ENCODE results near the gene KRTAP4-2.
"Not testable (repeated sequence)": the region's sequence is repeated elsewhere in the genome, so short reads cannot be mapped to it uniquely, and the experiment has no call there.

Gene KRTAP4-2

GRCh38 chr17:41160648-41161047 is 17.4 kb downstream of the KRTAP4-2 start, which contains the start of gene KRTAP4-4:
KRTAP4-4 (minus strand) TSS chr17:41160748; CDS start chr17:41160691, 57 bp downstream.
- DNase-seq: no peak

- DNase-seq: not testable (repeated sequence)
These were observed 17.8 kb downstream of the KRTAP4-2 start for GRCh38 chr17:41160190-41160589.

- no peak for DNase-seq
These were observed 24.2 kb downstream of the KRTAP4-2 start for GRCh38 chr17:41153856-41154255.

- no peak for DNase-seq
These were observed 26.5 kb downstream of the KRTAP4-2 start for GRCh38 chr17:41151525-41151924.

GRCh38 chr17:41150026-41150425 is 28.0 kb downstream of the KRTAP4-2 start:
- DNase-seq: no peak

GRCh38 chr17:41149652-41149985 is 28.4 kb downstream of the KRTAP4-2 start, which contains the start of gene KRTAP4-5:
KRTAP4-5 (minus strand) TSS chr17:41149825; CDS start chr17:41149767, 58 bp downstream.
- no peak for DNase-seq

- DNase-seq: not testable (repeated sequence)
These were observed 28.9 kb downstream of the KRTAP4-2 start for GRCh38 chr17:41148971-41149651.

- DNase-seq: no peak
These were observed 30.4 kb downstream of the KRTAP4-2 start for GRCh38 chr17:41147531-41148204.

- no peak for DNase-seq
These were observed 32.8 kb downstream of the KRTAP4-2 start for GRCh38 chr17:41145261-41145660.

GRCh38 chr17:41144846-41145245 is 33.2 kb downstream of the KRTAP4-2 start:
- DNase-seq: no peak

- DNase-seq: no peak
These were observed 36.7 kb downstream of the KRTAP4-2 start for GRCh38 chr17:41141361-41141760.

- DNase-seq: no peak
These were observed 37.5 kb downstream of the KRTAP4-2 start, which contains the start of gene KRTAP4-6 for GRCh38 chr17:41140360-41141131. KRTAP4-6 (minus strand) TSS chr17:41140544; CDS start chr17:41140487, 57 bp downstream.

- not testable (repeated sequence) for DNase-seq
These were observed 38.2 kb downstream of the KRTAP4-2 start for GRCh38 chr17:41139865-41140264.

- no peak for DNase-seq
These were observed 43.9 kb downstream of the KRTAP4-2 start for GRCh38 chr17:41133880-41134735.

GRCh38 chr17:41131979-41132378 is 46.0 kb downstream of the KRTAP4-2 start:
- no peak for DNase-seq

All from NCI-H524 (cell line).